SK-MEL-5 (cell line): ENCODE data around the gene OR5AU1. TPM values are rescaled to one million over a fixed set of nuclear protein-coding genes. Genes with fewer than 3 reads are reported as not detected.

ENCODE experiments used
- DNase-seq: peaks from one replicate; pipeline ENCODE4 v3.0.0-alpha.2; 2016; ENCODE audit warnings: low read depth, low spot score
- in situ Hi-C: cut with HindIII; loops from 2 replicates; pipeline ENCODE4 v1.10.0; 2016; ENCODE audit warnings: low sequenced_read_pairs, high pct_unique_total_duplicates, low pct_unique_long_range_greater_than_20kb
- polyA plus RNA-seq, 2 experiments: library from polyadenylated mRNA; depleted of rRNA; stranded (reverse); fragments of >200 nt; gene quantifications; 2 replicates each; pipeline ENCODE4 v1.2.3, GENCODE V29; 2015
- total RNA-seq: library from RNA; depleted of rRNA; stranded (reverse); fragments of >200 nt; shearing (Covaris generic); gene quantifications from 2 replicates; pipeline ENCODE4 v1.2.3, GENCODE V29; 2014; rRNA removed

OR5AU1 gene
- not detected in 2 replicates for total RNA-seq
- polyA plus RNA-seq (2015; cell fraction: cytosol; rRNA removed), result not detected in 2 replicates
- polyA plus RNA-seq (2015; cell fraction: nucleus; rRNA removed), result not detected in 2 replicates

GRCh38 chr14:21155963-21156362 lies at the start of gene OR5AU1:
TSS of gene OR5AU1 (minus strand) at chr14:21156063. CDS start at chr14:21155872, 191 bp downstream.
- no peak for DNase-seq
- in situ Hi-C loops, result no loop called here

GRCh38 chr14:21205026-21205677 lies 49.3 kb upstream of the OR5AU1 start:
- no peak for DNase-seq
- in situ Hi-C loops, result no loop called here

- no peak for DNase-seq
- in situ Hi-C loops, result no loop called here
Observed at GRCh38 chr14:21204167-21205025, 48.5 kb upstream of the OR5AU1 start.

GRCh38 chr14:21203470-21204166 lies 47.8 kb upstream of the OR5AU1 start:
- no peak for DNase-seq
- in situ Hi-C loops, result no loop called here

GRCh38 chr14:21202463-21203358 lies 46.8 kb upstream of the OR5AU1 start:
- in situ Hi-C loops, result no loop called here
- DNase-seq, result no peak

GRCh38 chr14:21201732-21202462 lies 46.0 kb upstream of the OR5AU1 start:
- in situ Hi-C loops, result no loop called here
- no peak for DNase-seq

- in situ Hi-C loops, result no loop called here
- no peak for DNase-seq
Observed at GRCh38 chr14:21200752-21201461, 45.0 kb upstream of the OR5AU1 start.

GRCh38 chr14:21199611-21200560 lies 44.0 kb upstream of the OR5AU1 start:
- DNase-seq, result no peak
- in situ Hi-C loops, result no loop called here

- in situ Hi-C loops, result no loop called here
- DNase-seq, result no peak
Observed at GRCh38 chr14:21197418-21198205, 41.7 kb upstream of the OR5AU1 start.

GRCh38 chr14:21194597-21194996 lies 38.7 kb upstream of the OR5AU1 start:
- in situ Hi-C loops, result no loop called here
- no peak for DNase-seq

DNA sequence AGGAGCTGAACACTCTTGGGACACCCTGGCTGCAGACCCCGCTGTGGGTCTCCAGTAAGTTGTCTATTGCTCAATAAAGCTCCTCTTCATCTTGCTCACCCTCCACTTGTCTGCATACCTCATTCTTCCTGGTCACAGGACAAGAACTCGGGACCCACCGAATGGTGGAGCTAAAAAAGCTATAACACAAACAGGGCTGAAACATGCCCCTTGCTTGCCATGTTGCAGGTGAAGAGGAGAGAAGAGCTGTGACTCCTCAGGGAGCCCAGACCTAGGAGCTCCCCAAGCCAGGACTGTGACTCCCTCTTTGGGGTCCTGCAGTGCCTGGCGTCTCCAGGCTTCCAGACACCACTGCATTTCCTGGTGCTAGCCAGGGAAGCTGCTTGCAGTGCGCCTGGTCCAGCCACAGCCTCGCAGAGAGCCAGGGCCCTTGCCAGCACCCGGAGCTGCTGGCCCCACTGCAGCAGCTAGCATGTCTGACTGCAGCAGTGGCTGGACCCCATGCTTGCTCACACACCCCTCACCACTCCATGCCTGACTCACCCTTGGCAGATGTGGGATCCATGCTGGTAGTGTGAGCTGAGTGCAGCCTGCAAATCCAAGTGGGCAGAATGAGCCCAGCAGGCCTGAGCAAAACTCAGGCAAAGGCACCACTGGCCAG lies 37.1 kb upstream of the OR5AU1 start:
- in situ Hi-C loops, result no loop called here
- DNase-seq, result no peak

DNA sequence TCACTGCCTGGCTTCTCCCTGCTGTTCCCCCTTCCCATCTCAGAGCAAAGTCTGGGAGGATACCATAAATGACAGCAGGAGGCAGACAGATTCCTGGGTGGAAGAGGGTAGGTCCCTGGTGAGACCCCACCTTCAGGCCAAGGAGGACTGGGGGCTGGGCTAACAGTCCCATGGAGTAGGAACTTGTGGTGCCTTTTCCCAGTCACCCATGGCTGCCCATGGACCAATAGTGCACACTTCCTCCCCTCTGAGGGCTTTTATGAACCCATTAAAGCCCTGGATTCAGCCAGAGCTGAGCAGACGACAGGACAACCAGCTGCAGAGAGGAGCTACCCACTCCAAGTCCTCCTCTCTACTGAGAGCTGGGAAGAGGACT lies 36.6 kb upstream of the OR5AU1 start:
- DNase-seq, result no peak
- in situ Hi-C loops, result no loop called here

DNA sequence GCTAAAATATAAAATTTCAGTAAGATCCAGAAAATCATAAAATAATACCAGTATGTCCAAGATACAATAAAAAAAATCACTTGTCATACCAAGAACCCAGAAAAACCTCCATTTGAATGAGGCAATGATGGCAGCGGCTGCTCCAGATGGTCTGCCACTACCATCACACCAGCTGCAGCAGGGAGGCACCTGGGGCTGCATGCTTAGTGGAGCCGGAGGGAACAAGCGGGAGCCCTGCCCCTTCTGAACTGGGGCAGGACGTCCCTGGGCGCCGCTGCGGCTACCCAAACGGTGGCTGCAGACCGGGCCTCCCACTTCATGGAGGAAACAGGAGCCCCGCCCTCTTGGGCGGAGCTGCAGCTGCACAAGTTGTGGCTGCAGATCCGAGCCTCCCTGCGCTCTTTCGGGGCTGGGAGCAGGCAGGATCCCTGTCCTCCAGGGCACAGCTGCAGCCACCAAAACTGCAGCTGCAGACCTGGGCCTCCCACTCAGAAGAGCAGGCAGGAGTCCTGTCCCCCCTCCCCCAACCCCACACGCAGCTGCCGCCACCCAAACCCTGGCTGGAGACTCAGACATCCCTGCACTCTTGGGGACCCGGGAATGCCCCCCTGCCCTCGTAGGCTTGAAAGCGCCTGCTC lies 36.1 kb upstream of the OR5AU1 start:
- in situ Hi-C loops, result no loop called here
- DNase-seq, result peak; percentile 68
